ENCODE data around the gene ZNF474. TPM values are rescaled to one million over a fixed set of nuclear protein-coding genes. Genes with fewer than 3 reads are reported as not detected.

Gene ZNF474
- total and polyA plus RNA-seq, 4 donors, result 0.03 to 0.25 (median 0.23) TPM; not detected in 1

DNA sequence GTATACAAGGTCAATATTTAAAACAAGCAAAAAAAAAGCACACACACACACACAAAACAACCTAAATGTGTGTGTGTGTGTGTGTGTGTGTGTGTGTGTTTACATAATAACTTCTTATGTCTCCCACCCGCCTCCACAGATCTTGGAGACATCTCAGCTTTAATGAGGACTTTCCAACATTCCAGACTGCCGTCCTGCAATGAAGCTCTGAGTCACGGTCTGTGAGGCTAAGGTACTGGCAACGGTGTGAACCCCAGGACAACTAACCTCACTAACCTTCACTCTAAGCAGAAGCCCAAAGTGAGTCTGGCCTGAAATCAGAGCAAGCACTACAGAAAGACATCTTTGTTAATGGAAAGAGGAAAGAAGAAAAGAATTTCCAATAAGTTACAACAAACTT, 22.3 kb downstream of the ZNF474 start:
- WGBS, result 87% methylated on average over 4 of the region's 4 CpGs
- Histone ChIP-seq H3K27ac (ENCODE audit: low read depth in 1 of 2, low read length in 2 of 2) (no peak overlapping the region), H3K4me3 (ENCODE audit: low read depth in 1 of 3, low read length in 3 of 3) (no peak overlapping the region), H3K36me3 (ENCODE audit: control insufficient read depth in 4 of 4, insufficient read depth in 3 of 4, low read depth in 1 of 4, low read length in 3 of 4) (no peaks in the 10 kb centered on the region), H3K9me3 (ENCODE audit: control insufficient read depth in 4 of 4, low read length in 3 of 4) (no peaks in the 10 kb centered on the region), H3K9ac (ENCODE audit: low read depth in 1 of 2, low read length in 2 of 2) (no peak overlapping the region), H3K4me1 (ENCODE audit: control insufficient read depth in 4 of 4, insufficient read depth in 4 of 4, low read length in 3 of 4) (no peaks in the 10 kb centered on the region), H3K27me3 (ENCODE audit: control insufficient read depth in 4 of 4, insufficient read depth in 4 of 4, low read length in 3 of 4) (no peaks in the 10 kb centered on the region)
- TF ChIP-seq FOXA2 (IDR thresholded peaks at IDR 0.05) (no peak), TAF1 (conservative IDR thresholded peaks at IDR 0.05) (no peak), JUND (IDR thresholded peaks at IDR 0.05) (no peak), HNF4A (conservative IDR thresholded peaks at IDR 0.05) (no peak), SP1 (IDR thresholded peaks at IDR 0.05) (no peak)
- TF ChIP-seq, protein P1, sequence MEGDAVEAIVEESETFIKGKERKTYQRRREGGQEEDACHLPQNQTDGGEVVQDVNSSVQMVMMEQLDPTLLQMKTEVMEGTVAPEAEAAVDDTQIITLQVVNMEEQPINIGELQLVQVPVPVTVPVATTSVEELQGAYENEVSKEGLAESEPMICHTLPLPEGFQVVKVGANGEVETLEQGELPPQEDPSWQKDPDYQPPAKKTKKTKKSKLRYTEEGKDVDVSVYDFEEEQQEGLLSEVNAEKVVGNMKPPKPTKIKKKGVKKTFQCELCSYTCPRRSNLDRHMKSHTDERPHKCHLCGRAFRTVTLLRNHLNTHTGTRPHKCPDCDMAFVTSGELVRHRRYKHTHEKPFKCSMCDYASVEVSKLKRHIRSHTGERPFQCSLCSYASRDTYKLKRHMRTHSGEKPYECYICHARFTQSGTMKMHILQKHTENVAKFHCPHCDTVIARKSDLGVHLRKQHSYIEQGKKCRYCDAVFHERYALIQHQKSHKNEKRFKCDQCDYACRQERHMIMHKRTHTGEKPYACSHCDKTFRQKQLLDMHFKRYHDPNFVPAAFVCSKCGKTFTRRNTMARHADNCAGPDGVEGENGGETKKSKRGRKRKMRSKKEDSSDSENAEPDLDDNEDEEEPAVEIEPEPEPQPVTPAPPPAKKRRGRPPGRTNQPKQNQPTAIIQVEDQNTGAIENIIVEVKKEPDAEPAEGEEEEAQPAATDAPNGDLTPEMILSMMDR (IDR thresholded peaks at IDR 0.05; ENCODE audit: low read depth, low read length, missing input control), result no peak
- TF ChIP-seq, protein P2, sequence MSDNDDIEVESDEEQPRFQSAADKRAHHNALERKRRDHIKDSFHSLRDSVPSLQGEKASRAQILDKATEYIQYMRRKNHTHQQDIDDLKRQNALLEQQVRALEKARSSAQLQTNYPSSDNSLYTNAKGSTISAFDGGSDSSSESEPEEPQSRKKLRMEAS (IDR thresholded peaks at IDR 0.05), result no peak
- no peak for DNase-seq (ENCODE audit: low spot score)

DNA sequence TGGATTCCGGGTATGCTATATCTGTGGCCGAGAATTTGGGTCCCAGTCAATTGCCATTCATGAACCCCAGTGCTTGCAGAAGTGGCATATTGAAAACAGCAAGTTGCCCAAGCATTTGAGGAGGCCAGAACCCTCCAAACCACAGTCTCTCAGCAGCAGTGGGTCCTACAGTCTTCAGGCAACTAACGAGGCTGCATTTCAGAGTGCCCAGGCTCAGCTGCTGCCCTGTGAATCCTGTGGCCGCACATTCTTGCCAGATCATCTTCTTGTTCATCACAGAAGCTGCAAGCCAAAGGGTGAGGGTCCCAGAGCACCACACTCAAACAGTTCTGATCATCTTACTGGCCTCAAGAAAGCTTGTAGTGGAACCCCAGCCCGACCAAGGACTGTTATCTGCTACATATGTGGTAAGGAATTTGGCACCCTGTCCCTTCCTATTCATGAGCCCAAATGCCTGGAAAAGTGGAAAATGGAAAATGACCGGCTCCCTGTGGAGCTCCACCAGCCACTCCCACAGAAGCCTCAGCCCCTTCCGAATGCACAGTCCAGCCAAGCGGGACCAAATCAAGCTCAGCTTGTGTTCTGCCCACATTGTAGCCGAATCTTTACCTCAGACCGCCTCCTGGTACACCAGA, 23.0 kb downstream of the ZNF474 start:
- Histone ChIP-seq H3K9me3 (ENCODE audit: control insufficient read depth in 4 of 4, low read length in 3 of 4) (no peaks in the 10 kb centered on the region), H3K36me3 (ENCODE audit: control insufficient read depth in 4 of 4, insufficient read depth in 3 of 4, low read depth in 1 of 4, low read length in 3 of 4) (no peaks in the 10 kb centered on the region), H3K27me3 (ENCODE audit: control insufficient read depth in 4 of 4, insufficient read depth in 4 of 4, low read length in 3 of 4) (no peaks in the 10 kb centered on the region), H3K9ac (ENCODE audit: low read depth in 1 of 2, low read length in 2 of 2) (no peak overlapping the region), H3K4me3 (ENCODE audit: low read depth in 1 of 3, low read length in 3 of 3) (no peak overlapping the region), H3K4me1 (ENCODE audit: control insufficient read depth in 4 of 4, insufficient read depth in 4 of 4, low read length in 3 of 4) (no peaks in the 10 kb centered on the region), H3K27ac (ENCODE audit: low read depth in 1 of 2, low read length in 2 of 2) (no peak overlapping the region)
- 85% methylated on average over 10 of the region's 10 CpGs for WGBS
- TF ChIP-seq NR2F2 (IDR thresholded peaks at IDR 0.05) (no peak), RXRA (IDR thresholded peaks at IDR 0.05) (no peak), HNF4G (IDR thresholded peaks at IDR 0.05) (no peak), YY1 (IDR thresholded peaks at IDR 0.05) (no peak), EGR1 (IDR thresholded peaks at IDR 0.05; ENCODE audit: low read depth in 2 of 2) (no peak), TAF1 (conservative IDR thresholded peaks at IDR 0.05) (no peak)
- TF ChIP-seq, protein P3, sequence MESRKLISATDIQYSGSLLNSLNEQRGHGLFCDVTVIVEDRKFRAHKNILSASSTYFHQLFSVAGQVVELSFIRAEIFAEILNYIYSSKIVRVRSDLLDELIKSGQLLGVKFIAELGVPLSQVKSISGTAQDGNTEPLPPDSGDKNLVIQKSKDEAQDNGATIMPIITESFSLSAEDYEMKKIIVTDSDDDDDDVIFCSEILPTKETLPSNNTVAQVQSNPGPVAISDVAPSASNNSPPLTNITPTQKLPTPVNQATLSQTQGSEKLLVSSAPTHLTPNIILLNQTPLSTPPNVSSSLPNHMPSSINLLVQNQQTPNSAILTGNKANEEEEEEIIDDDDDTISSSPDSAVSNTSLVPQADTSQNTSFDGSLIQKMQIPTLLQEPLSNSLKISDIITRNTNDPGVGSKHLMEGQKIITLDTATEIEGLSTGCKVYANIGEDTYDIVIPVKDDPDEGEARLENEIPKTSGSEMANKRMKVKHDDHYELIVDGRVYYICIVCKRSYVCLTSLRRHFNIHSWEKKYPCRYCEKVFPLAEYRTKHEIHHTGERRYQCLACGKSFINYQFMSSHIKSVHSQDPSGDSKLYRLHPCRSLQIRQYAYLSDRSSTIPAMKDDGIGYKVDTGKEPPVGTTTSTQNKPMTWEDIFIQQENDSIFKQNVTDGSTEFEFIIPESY (IDR thresholded peaks at IDR 0.05), result no peak
- TF ChIP-seq, protein P4, sequence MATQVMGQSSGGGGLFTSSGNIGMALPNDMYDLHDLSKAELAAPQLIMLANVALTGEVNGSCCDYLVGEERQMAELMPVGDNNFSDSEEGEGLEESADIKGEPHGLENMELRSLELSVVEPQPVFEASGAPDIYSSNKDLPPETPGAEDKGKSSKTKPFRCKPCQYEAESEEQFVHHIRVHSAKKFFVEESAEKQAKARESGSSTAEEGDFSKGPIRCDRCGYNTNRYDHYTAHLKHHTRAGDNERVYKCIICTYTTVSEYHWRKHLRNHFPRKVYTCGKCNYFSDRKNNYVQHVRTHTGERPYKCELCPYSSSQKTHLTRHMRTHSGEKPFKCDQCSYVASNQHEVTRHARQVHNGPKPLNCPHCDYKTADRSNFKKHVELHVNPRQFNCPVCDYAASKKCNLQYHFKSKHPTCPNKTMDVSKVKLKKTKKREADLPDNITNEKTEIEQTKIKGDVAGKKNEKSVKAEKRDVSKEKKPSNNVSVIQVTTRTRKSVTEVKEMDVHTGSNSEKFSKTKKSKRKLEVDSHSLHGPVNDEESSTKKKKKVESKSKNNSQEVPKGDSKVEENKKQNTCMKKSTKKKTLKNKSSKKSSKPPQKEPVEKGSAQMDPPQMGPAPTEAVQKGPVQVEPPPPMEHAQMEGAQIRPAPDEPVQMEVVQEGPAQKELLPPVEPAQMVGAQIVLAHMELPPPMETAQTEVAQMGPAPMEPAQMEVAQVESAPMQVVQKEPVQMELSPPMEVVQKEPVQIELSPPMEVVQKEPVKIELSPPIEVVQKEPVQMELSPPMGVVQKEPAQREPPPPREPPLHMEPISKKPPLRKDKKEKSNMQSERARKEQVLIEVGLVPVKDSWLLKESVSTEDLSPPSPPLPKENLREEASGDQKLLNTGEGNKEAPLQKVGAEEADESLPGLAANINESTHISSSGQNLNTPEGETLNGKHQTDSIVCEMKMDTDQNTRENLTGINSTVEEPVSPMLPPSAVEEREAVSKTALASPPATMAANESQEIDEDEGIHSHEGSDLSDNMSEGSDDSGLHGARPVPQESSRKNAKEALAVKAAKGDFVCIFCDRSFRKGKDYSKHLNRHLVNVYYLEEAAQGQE (IDR thresholded peaks at IDR 0.05), result no peak
- TF ChIP-seq, protein P2 (IDR thresholded peaks at IDR 0.05), result no peak
- DNase-seq (ENCODE audit: low spot score), result no peak

Measured in liver (tissue), 9 donors.